CD4-positive, alpha-beta T cell treated with Interleukin-10 for 1 hour (primary cell): Measurements from ENCODE around the gene CST5.
"Not testable (repeated sequence)": the region's sequence is repeated elsewhere in the genome, so short reads cannot be mapped to it uniquely, and the experiment has no call there.

ENCODE experiments used
- DNase-seq: peaks from one replicate; pipeline ENCODE4 v3.0.0-alpha.2; 2020

CST5 gene

GRCh38 chr20:23879328-23879798 lies at the start of gene CST5:
Gene CST5, minus strand, starts transcription at chr20:23879748. Its CDS starts 72 bp downstream, at chr20:23879676.
- no peak for DNase-seq

GRCh38 chr20:23928788-23929187 lies 49.2 kb upstream of the CST5 start:
- DNase-seq: peak; percentile 50

GRCh38 chr20:23928353-23928752 lies 48.8 kb upstream of the CST5 start:
- DNase-seq: no peak

GRCh38 chr20:23926944-23927872 lies 47.7 kb upstream of the CST5 start:
- peak; percentile 18 for DNase-seq

- no peak for DNase-seq
Measured at GRCh38 chr20:23926526-23926880, 47.0 kb upstream of the CST5 start.

- DNase-seq: no peak
Measured at GRCh38 chr20:23925789-23926525, 46.4 kb upstream of the CST5 start.

GRCh38 chr20:23924751-23925150 lies 45.2 kb upstream of the CST5 start:
- DNase-seq: no peak

- DNase-seq: no peak
Measured at GRCh38 chr20:23923891-23924435, 44.4 kb upstream of the CST5 start.

- DNase-seq: no peak
Measured at GRCh38 chr20:23923311-23923710, 43.8 kb upstream of the CST5 start.

GRCh38 chr20:23920408-23921325 lies 41.1 kb upstream of the CST5 start:
- no peak for DNase-seq

- DNase-seq: no peak
Measured at GRCh38 chr20:23918896-23919295, 39.3 kb upstream of the CST5 start.

- no peak for DNase-seq
Measured at GRCh38 chr20:23918101-23918862, 38.7 kb upstream of the CST5 start.

GRCh38 chr20:23917024-23917725 lies 37.6 kb upstream of the CST5 start:
- no peak for DNase-seq

GRCh38 chr20:23915844-23916243 lies 36.3 kb upstream of the CST5 start:
- DNase-seq: no peak

- DNase-seq: not testable (repeated sequence)
Measured at GRCh38 chr20:23914469-23914868, 34.9 kb upstream of the CST5 start.

GRCh38 chr20:23910210-23910609 lies 30.7 kb upstream of the CST5 start:
- DNase-seq: no peak

GRCh38 chr20:23909390-23909789 lies 29.8 kb upstream of the CST5 start:
- DNase-seq: no peak

GRCh38 chr20:23907579-23907978 lies 28.0 kb upstream of the CST5 start:
- DNase-seq: no peak

GRCh38 chr20:23902396-23902795 lies 22.8 kb upstream of the CST5 start:
- DNase-seq: peak; percentile 41

GRCh38 chr20:23890867-23891266 lies 11.3 kb upstream of the CST5 start:
- DNase-seq: not testable (repeated sequence)

- DNase-seq: peak; percentile 69
Measured at GRCh38 chr20:23889775-23890187, 10.2 kb upstream of the CST5 start.
